Thoracic aorta (tissue), 2 donors: ENCODE results near the gene AQP7. TPM values are rescaled to one million over a fixed set of nuclear protein-coding genes. Genes with fewer than 3 reads are reported as not detected.
"Not testable (repeated sequence)": the region's sequence is repeated elsewhere in the genome, so short reads cannot be mapped to it uniquely, and the experiment has no call there.

Experiments
- ATAC-seq: fragments of 150-250 bp; one replicate; pipeline ENCODE4 v1.8.0; 2017; ENCODE audit warnings: low read depth; ENCODE audit not compliant: insufficient number of reproducible peaks, low FRiP score
- DNase-seq: peaks from one replicate; pipeline ENCODE4 v3.0.0-alpha.2; 2020; ENCODE audit warnings: low spot score
- H3K27ac ChIP-seq, 2 donors: fragments of 200-600 bp; sonication (generic); 1 replicate in 1 of 2; 2 replicates in 1 of 2; pipeline ENCODE4 v1.5.1; 2016; ENCODE audit warnings: mild to moderate bottlenecking in 2 of 2, moderate library complexity in 2 of 2
- H3K27me3 ChIP-seq: fragments of 200-600 bp; sonication (generic); replicated peaks from 2 replicates; pipeline ENCODE4 v1.6.0; 2016; ENCODE audit warnings: mild to moderate bottlenecking; ENCODE audit not compliant: insufficient read depth
- H3K36me3 ChIP-seq: fragments of 200-600 bp; sonication (generic); one replicate; pipeline ENCODE4 v1.5.1; 2016
- H3K4me1 ChIP-seq, 2 donors: fragments of 200-600 bp; sonication (generic); 1 replicate in 1 of 2; 2 replicates in 1 of 2; pipeline versions ENCODE4 v1.5.1 to v1.6.0; 2016; ENCODE audit warnings: low read depth in 2 of 2, mild to moderate bottlenecking in 1 of 2; ENCODE audit not compliant: control insufficient read depth in 1 of 2
- H3K4me3 ChIP-seq: fragments of 200-600 bp; sonication (generic); 2 replicates; pipeline ENCODE4 v1.5.1; 2016; ENCODE audit warnings: mild to moderate bottlenecking
- H3K9me3 ChIP-seq: fragments of 200-600 bp; sonication (generic); 2 replicates; pipeline ENCODE4 v1.5.1; 2016
- total RNA-seq, 2 donors: library from RNA; depleted of rRNA; stranded (reverse); fragments of >200 nt; gene quantifications; one replicate each; pipeline versions ENCODE4 v1.1.0 to v1.2.3, GENCODE V29; 2016
- TF ChIP-seq, protein P1 (sequence below): fragments of 200-600 bp; sonication (generic); IDR thresholded peaks from one replicate; pipeline ENCODE4 v1.5.1; 2019; ENCODE audit warnings: antibody characterized with exemption

Gene AQP7
- total RNA-seq, 2 donors from 2014 or later = 1.8 to 1.9 TPM

DNA sequence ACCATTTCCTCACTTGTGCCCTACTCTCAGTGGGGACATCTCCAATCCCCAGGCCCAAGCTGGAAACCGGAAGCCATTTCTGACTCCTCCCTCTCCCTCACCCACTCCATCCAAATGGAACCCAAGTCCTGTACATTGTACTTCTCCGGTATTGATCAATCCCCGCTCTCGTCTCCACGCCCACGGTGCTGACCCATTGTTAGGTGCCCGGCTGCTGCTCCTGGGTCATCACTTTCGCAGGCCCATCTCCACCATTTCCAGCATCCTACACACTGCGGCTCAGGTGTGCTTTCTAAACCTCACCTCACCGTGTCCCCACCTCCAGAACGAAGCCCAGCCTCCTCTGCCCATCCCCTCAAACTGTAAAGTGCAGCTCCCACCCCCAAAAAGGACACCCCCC is 19.0 kb downstream of the AQP7 start:
- not testable (repeated sequence) for H3K9me3 ChIP-seq, H3K36me3 ChIP-seq, H3K27me3 ChIP-seq, H3K27ac ChIP-seq, ATAC-seq, DNase-seq, H3K4me3 ChIP-seq, H3K4me1 ChIP-seq

GRCh38 chr9:33382397-33382796 is 20.0 kb downstream of the AQP7 start:
- H3K4me1 ChIP-seq, H3K27ac ChIP-seq, ATAC-seq, H3K4me3 ChIP-seq, DNase-seq, H3K36me3 ChIP-seq, H3K9me3 ChIP-seq, H3K27me3 ChIP-seq: not testable (repeated sequence)

GRCh38 chr9:33381231-33381791 is 21.1 kb downstream of the AQP7 start:
- ATAC-seq (no peak), DNase-seq (no peak)
- TF ChIP-seq, protein P1, sequence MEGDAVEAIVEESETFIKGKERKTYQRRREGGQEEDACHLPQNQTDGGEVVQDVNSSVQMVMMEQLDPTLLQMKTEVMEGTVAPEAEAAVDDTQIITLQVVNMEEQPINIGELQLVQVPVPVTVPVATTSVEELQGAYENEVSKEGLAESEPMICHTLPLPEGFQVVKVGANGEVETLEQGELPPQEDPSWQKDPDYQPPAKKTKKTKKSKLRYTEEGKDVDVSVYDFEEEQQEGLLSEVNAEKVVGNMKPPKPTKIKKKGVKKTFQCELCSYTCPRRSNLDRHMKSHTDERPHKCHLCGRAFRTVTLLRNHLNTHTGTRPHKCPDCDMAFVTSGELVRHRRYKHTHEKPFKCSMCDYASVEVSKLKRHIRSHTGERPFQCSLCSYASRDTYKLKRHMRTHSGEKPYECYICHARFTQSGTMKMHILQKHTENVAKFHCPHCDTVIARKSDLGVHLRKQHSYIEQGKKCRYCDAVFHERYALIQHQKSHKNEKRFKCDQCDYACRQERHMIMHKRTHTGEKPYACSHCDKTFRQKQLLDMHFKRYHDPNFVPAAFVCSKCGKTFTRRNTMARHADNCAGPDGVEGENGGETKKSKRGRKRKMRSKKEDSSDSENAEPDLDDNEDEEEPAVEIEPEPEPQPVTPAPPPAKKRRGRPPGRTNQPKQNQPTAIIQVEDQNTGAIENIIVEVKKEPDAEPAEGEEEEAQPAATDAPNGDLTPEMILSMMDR = no peak
- Histone ChIP-seq H3K4me3 (no peak overlapping the region), H3K27me3 (no peaks in the 10 kb centered on the region), H3K27ac (no peak overlapping the region), H3K36me3 (no peaks in the 10 kb centered on the region), H3K4me1 (no peaks in the 10 kb centered on the region), H3K9me3 (no peaks in the 10 kb centered on the region)

GRCh38 chr9:33380390-33381094 is 21.8 kb downstream of the AQP7 start:
- TF ChIP-seq, protein P1 = no peak
- Histone ChIP-seq H3K27ac (no peak overlapping the region), H3K4me3 (no peak overlapping the region), H3K4me1 (no peaks in the 10 kb centered on the region), H3K36me3 (no peaks in the 10 kb centered on the region), H3K9me3 (no peaks in the 10 kb centered on the region), H3K27me3 (no peaks in the 10 kb centered on the region)
- DNase-seq (no peak), ATAC-seq (no peak)

DNA sequence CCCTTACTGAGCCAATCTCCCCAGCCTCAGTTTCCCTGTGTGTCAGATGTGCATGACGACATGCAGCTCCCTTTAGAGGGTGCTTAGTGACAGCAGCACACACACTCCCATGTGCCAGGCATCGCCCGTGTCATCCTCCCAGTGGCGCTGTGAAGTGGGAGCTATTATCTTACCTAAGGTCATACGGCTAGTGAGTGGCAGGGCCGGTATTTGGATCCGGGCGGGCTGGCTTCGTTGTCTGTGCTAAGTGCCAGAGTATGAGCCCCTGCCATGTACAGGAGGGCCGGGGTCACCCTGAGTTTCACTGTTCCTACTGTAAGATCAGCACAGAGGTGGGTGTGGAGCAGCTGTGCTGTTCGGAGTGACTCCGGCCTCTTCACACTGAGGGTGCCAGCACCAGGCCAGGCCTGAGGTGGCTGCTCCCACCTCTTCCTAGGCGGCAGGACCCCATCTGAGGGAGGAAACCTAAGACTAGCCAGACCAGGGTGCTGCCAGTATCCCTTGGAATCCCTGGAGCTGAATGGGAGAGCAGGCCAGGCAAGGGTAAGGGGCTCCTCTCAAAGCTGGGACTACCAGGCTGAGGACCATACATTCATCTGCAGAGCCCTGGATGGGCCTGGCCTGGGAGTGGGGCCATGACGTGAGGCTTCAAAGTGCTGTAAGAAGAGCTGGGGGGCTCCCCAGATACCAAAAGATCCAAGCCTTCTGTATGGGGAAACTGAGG is 22.5 kb downstream of the AQP7 start:
- TF ChIP-seq, protein P1 = no peak
- no peak overlapping the region for H3K4me3 ChIP-seq
- no peak overlapping the region for H3K27ac ChIP-seq
- DNase-seq = no peak
- no peaks in the 10 kb centered on the region for H3K27me3 ChIP-seq
- H3K9me3 ChIP-seq = no peaks in the 10 kb centered on the region
- no peaks in the 10 kb centered on the region for H3K4me1 ChIP-seq
- ATAC-seq = no peak
- H3K36me3 ChIP-seq = no peaks in the 10 kb centered on the region

- H3K9me3 ChIP-seq = no peaks in the 10 kb centered on the region
- DNase-seq (no peak), ATAC-seq (no peak)
These were observed 24.1 kb downstream of the AQP7 start for GRCh38 chr9:33378121-33378795.

More at GRCh38 chr9:33378121-33378795, 24.1 kb downstream of the AQP7 start:
- H3K27ac ChIP-seq = no peak overlapping the region
- H3K36me3 ChIP-seq = no peaks in the 10 kb centered on the region
- H3K4me1 ChIP-seq = no peaks in the 10 kb centered on the region
- H3K27me3 ChIP-seq = no peaks in the 10 kb centered on the region
- TF ChIP-seq, protein P1 = no peak
- no peak overlapping the region for H3K4me3 ChIP-seq
